Mucosa of rectum (tissue), 2 donors: ENCODE data around the gene H2AZ1.

ENCODE experiments used
- H3K27ac ChIP-seq, 2 donors: one replicate each; pipeline ENCODE4 v1.7.0; 2013; ENCODE audit warnings: inconsistent platforms in 2 of 2, low read depth in 2 of 2, low read length in 2 of 2
- H3K27me3 ChIP-seq, 2 donors: one replicate each; pipeline ENCODE4 v1.7.0; 2013; ENCODE audit warnings: low read length in 2 of 2; ENCODE audit not compliant: control insufficient read depth in 2 of 2, insufficient read depth in 2 of 2
- H3K36me3 ChIP-seq, 2 donors: one replicate each; pipeline ENCODE4 v1.7.0; 2013; ENCODE audit warnings: low read length in 2 of 2; ENCODE audit not compliant: control insufficient read depth in 2 of 2, insufficient read depth in 2 of 2
- H3K4me1 ChIP-seq, 2 donors: one replicate each; pipeline ENCODE4 v1.7.0; 2013; ENCODE audit warnings: low read length in 2 of 2, mild to moderate bottlenecking in 1 of 2; ENCODE audit not compliant: control insufficient read depth in 2 of 2, insufficient read depth in 2 of 2
- H3K4me3 ChIP-seq, 2 donors: one replicate each; pipeline ENCODE4 v1.7.0; 2013; ENCODE audit warnings: low read length in 2 of 2
- H3K9ac ChIP-seq, 2 donors: one replicate each; pipeline ENCODE4 v1.7.0; 2013; ENCODE audit warnings: low read length in 2 of 2, low read depth in 1 of 2, mild to moderate bottlenecking in 1 of 2
- H3K9me3 ChIP-seq, 2 donors: one replicate each; pipeline ENCODE4 v1.7.0; 2013; ENCODE audit warnings: low read length in 2 of 2; ENCODE audit not compliant: control insufficient read depth in 2 of 2
- donor health status: healthy.
- donor health status: Normal muscosa, but diverticular disease.

H2AZ1 gene

GRCh38 chr4:99949999-99950912 is at the start of gene H2AZ1:
H2AZ1 (minus strand) TSS chr4:99950275; CDS start chr4:99950170, 105 bp downstream.
- H3K27me3 ChIP-seq = no peaks in the 10 kb centered on the region
- no peaks in the 10 kb centered on the region for H3K9me3 ChIP-seq
- peak within 1 kb of the TSS; percentile 93 to 98 for H3K4me3 ChIP-seq
- no peaks in the 10 kb centered on the region for H3K36me3 ChIP-seq
- peak within 1 kb of the TSS; percentile 92 to 95 for H3K27ac ChIP-seq
- peaks cover 15 to 20% of the 10 kb centered on the region in 2 donors for H3K4me1 ChIP-seq
- H3K9ac ChIP-seq = peak within 1 kb of the TSS; percentile 87 to 88

GRCh38 chr4:99998062-99998867 is 48.2 kb upstream of the H2AZ1 start:
- Histone ChIP-seq H3K27ac (no peak overlapping the region), H3K9ac (no peak overlapping the region), H3K27me3 (no peaks in the 10 kb centered on the region), H3K4me3 (no peak overlapping the region), H3K4me1 (no peaks in the 10 kb centered on the region), H3K36me3 (no peaks in the 10 kb centered on the region), H3K9me3 (no peaks in the 10 kb centered on the region)

GRCh38 chr4:99991741-99992140 is 41.7 kb upstream of the H2AZ1 start:
- no peaks in the 10 kb centered on the region for H3K9me3 ChIP-seq
- no peaks in the 10 kb centered on the region for H3K27me3 ChIP-seq

GRCh38 chr4:99987681-99988080 is 37.6 kb upstream of the H2AZ1 start:
- Histone ChIP-seq H3K4me3 (no peak overlapping the region), H3K27ac (no peak overlapping the region), H3K4me1 (no peaks in the 10 kb centered on the region), H3K9me3 (no peaks in the 10 kb centered on the region), H3K36me3 (no peaks in the 10 kb centered on the region), H3K9ac (no peak overlapping the region), H3K27me3 (no peaks in the 10 kb centered on the region)

More at GRCh38 chr4:99991741-99992140, 41.7 kb upstream of the H2AZ1 start:
- Histone ChIP-seq H3K4me3 (no peak overlapping the region), H3K9ac (no peak overlapping the region), H3K27ac (no peak overlapping the region), H3K36me3 (no peaks in the 10 kb centered on the region), H3K4me1 (no peaks in the 10 kb centered on the region)

- H3K9me3 ChIP-seq = no peaks in the 10 kb centered on the region
- H3K36me3 ChIP-seq = no peaks in the 10 kb centered on the region
- H3K4me1 ChIP-seq = no peaks in the 10 kb centered on the region
- no peaks in the 10 kb centered on the region for H3K27me3 ChIP-seq
- H3K4me3 ChIP-seq = no peak overlapping the region
- H3K27ac ChIP-seq = no peak overlapping the region
- H3K9ac ChIP-seq = no peak overlapping the region
Measured at GRCh38 chr4:99986792-99987191, 36.7 kb upstream of the H2AZ1 start.

GRCh38 chr4:99983289-99983943 is 33.3 kb upstream of the H2AZ1 start:
- no peaks in the 10 kb centered on the region for H3K36me3 ChIP-seq
- H3K9me3 ChIP-seq = no peaks in the 10 kb centered on the region
- no peak overlapping the region for H3K27ac ChIP-seq
- no peak overlapping the region for H3K4me3 ChIP-seq
- no peaks in the 10 kb centered on the region for H3K4me1 ChIP-seq
- H3K27me3 ChIP-seq = no peaks in the 10 kb centered on the region
- H3K9ac ChIP-seq = no peak overlapping the region

GRCh38 chr4:99979872-99980271 is 29.8 kb upstream of the H2AZ1 start:
- Histone ChIP-seq H3K36me3 (no peaks in the 10 kb centered on the region), H3K27me3 (no peaks in the 10 kb centered on the region), H3K27ac (no peak overlapping the region), H3K4me1 (no peaks in the 10 kb centered on the region), H3K4me3 (no peak overlapping the region), H3K9me3 (no peaks in the 10 kb centered on the region), H3K9ac (no peak overlapping the region)

GRCh38 chr4:99971453-99972111 is 21.5 kb upstream of the H2AZ1 start:
- no peak overlapping the region for H3K4me3 ChIP-seq
- no peaks in the 10 kb centered on the region for H3K9me3 ChIP-seq
- H3K27me3 ChIP-seq = peaks cover 0 to 2% of the 10 kb centered on the region in 2 donors
- no peaks in the 10 kb centered on the region for H3K4me1 ChIP-seq
- no peak overlapping the region for H3K27ac ChIP-seq
- H3K36me3 ChIP-seq = no peaks in the 10 kb centered on the region
- H3K9ac ChIP-seq = no peak overlapping the region

- Histone ChIP-seq H3K4me1 (no peaks in the 10 kb centered on the region), H3K9me3 (no peaks in the 10 kb centered on the region), H3K27me3 (peaks cover 0 to 2% of the 10 kb centered on the region in 2 donors), H3K36me3 (no peaks in the 10 kb centered on the region), H3K4me3 (no peak overlapping the region), H3K9ac (no peak overlapping the region), H3K27ac (no peak overlapping the region)
Measured at GRCh38 chr4:99968330-99968729, 18.3 kb upstream of the H2AZ1 start.
